Measurements from ENCODE around the gene GJD3.

GRCh38 chr17:40402668-40403067 is 38.1 kb upstream of the GJD3 start:
- no peak for TF ChIP-seq CTCF (IDR thresholded peaks at IDR 0.05)
- no peak for TF ChIP-seq POLR2A (IDR thresholded peaks at IDR 0.05)
- no peak for TF ChIP-seq POLR2AphosphoS5 (IDR thresholded peaks at IDR 0.05)
- no peak for TF ChIP-seq EP300 (IDR thresholded peaks at IDR 0.05)
